Mammary epithelial cell (primary cell): ENCODE results near the gene LRRC8D.

Experiments used
- CTCF ChIP-seq, 2 donors: IDR thresholded peaks in 1 of 2; conservative IDR thresholded peaks in 1 of 2; 2 replicates each; pipeline ENCODE4 v1.5.1; 2011 to 2012; ENCODE audit warnings: inconsistent platforms in 2 of 2, low read length in 2 of 2, mild to moderate bottlenecking in 2 of 2, control low read depth in 1 of 2, low read depth in 1 of 2; ENCODE audit not compliant: insufficient read depth in 1 of 2; ENCODE audit errors: extremely low read depth in 1 of 2
- EZH2 ChIP-seq: IDR thresholded peaks from 2 replicates; pipeline ENCODE4 v1.6.1; 2012; ENCODE audit warnings: low read length, inconsistent platforms, borderline replicate concordance

DNA sequence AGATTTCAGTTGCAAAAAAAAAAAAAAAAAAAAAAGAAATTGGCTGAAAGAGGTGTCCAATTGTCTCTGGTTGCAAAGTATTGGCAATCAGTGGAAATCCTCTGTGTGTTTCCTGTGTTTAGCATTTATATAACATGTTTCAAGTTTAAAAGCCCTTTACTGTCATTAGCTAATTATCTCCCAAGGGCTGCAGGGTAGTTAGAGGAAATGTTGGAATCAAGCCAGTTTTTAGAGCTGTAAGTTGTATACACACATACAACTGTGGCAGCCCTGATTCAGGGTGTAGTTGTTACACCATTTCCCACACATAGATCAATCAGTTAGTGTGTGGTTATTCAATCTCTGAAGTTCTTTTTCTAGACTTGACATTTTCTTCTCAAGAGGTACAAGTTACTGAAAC, 165.2 kb downstream of the LRRC8D start:
- TF ChIP-seq EZH2 (no peak), CTCF (conservative IDR thresholded peaks at IDR 0.05 in 1 of 2, IDR thresholded peaks at IDR 0.05 in 1 of 2; ENCODE audit: extremely low read depth in 1 of 2, insufficient read depth in 1 of 2, low read depth in 1 of 2, low read length in 2 of 2) (no peak)
